A549 (cell line): ENCODE results near the gene PKD2L1. TPM values are rescaled to one million over a fixed set of nuclear protein-coding genes. Genes with fewer than 3 reads are reported as not detected.

Experiments
- ATAC-seq, 2 experiments: fragments of 200-7000 bp in 1 of 2; fragments of >200 bp in 1 of 2; cut with Nextera tagmentation in 1 of 2; cut with Tn5 transposase in 1 of 2; 3 replicates each; pipeline versions ENCODE4 v1.8.0 to v1.9.1; 2018 to 2020; ENCODE audit warnings: mild to moderate bottlenecking in 1 of 2, moderate library complexity in 1 of 2
- CTCF ChIA-PET: fragments of 300-600 bp; sonication (Branson Sonifier 250); formaldehyde crosslinking; extraction: SDS; loops from one replicate; lab custom pipeline; 2021; ENCODE audit warnings: antibody characterized with exemption, inconsistent platforms; lab: Yijun Ruan, JAX
- POLR2A ChIA-PET: fragments of 350-600 bp; formaldehyde crosslinking; extraction: SDS; loops from one replicate; lab custom pipeline; 2021; ENCODE audit warnings: antibody characterized with exemption, inconsistent platforms; lab: Yijun Ruan, JAX
- DNase-seq, 2 experiments: peaks; one replicate each; pipeline versions ENCODE4 v3.0.0 to v3.0.0-alpha.2; 2011 to 2016; ENCODE audit warnings: low read depth in 1 of 2, low spot score in 1 of 2
- FAIRE-seq: peaks from 2 replicates; lab custom pipeline; 2011; peaks lifted over from hg19 to GRCh38; lab: Jason Lieb, UNC
- H3K27ac ChIP-seq, 2 experiments: fragments of >200 bp; sonication (Bioruptor Twin); formaldehyde crosslinking; 3 replicates each; pipeline ENCODE4 v1.5.1; 2016 to 2017
- H3K4me1 ChIP-seq: fragments of >200 bp; sonication (Bioruptor Twin); formaldehyde crosslinking; 3 replicates; pipeline ENCODE4 v1.6.1; 2016
- H3K4me2 ChIP-seq: fragments of >200 bp; sonication (Bioruptor Twin); formaldehyde crosslinking; 3 replicates; pipeline ENCODE4 v1.6.1; 2016
- H3K4me3 ChIP-seq: fragments of >200 bp; sonication (Bioruptor Twin); formaldehyde crosslinking; 3 replicates; pipeline ENCODE4 v1.5.1; 2016
- H3K9me3 ChIP-seq: fragments of >200 bp; sonication (Bioruptor Twin); formaldehyde crosslinking; 3 replicates; pipeline ENCODE4 v1.6.1; 2016
- BCL3 ChIP-seq: fragments of >200 bp; sonication (Bioruptor Twin); formaldehyde crosslinking; IDR thresholded peaks from 3 replicates; pipeline ENCODE4 v1.6.1; 2016
- CBX2 ChIP-seq: fragments of 200-600 bp; sonication (generic); IDR thresholded peaks from 2 replicates; pipeline ENCODE4 v1.6.1; 2016; ENCODE audit warnings: low read depth, mild to moderate bottlenecking, borderline replicate concordance
- CTCF ChIP-seq: fragments of >200 bp; sonication (Bioruptor Twin); formaldehyde crosslinking; IDR thresholded peaks from 3 replicates; pipeline ENCODE4 v1.5.1; 2016
- EHF ChIP-seq: fragments of 250-450 bp; sonication (Bioruptor Pico); IDR thresholded peaks from 2 replicates; pipeline ENCODE4 v1.5.0; 2020; ENCODE audit warnings: mild to moderate bottlenecking
- EP300 ChIP-seq, 2 experiments: fragments of >200 bp; sonication (Bioruptor Twin); formaldehyde crosslinking; IDR thresholded peaks; 2 replicates in 1 of 2; 3 replicates in 1 of 2; pipeline ENCODE4 v1.6.1; 2016 to 2017
- FOSB ChIP-seq: fragments of 250-450 bp; sonication (Bioruptor Pico); IDR thresholded peaks from 2 replicates; pipeline ENCODE4 v1.5.0; 2020; ENCODE audit warnings: mild to moderate bottlenecking, moderate library complexity
- FOXS1 ChIP-seq: fragments of 250-450 bp; sonication (Bioruptor Pico); IDR thresholded peaks from 2 replicates; pipeline ENCODE4 v1.5.0; 2020; ENCODE audit warnings: mild to moderate bottlenecking, moderate library complexity
- GATA3 ChIP-seq: IDR thresholded peaks from 2 replicates; pipeline ENCODE4 v1.6.1; 2012; ENCODE audit warnings: borderline replicate concordance
- HEYL ChIP-seq: fragments of 250-450 bp; sonication (Bioruptor Pico); IDR thresholded peaks from 2 replicates; pipeline ENCODE4 v1.8.0; 2021; ENCODE audit warnings: mild to moderate bottlenecking, moderate library complexity
- HOXA7 ChIP-seq: fragments of 250-450 bp; sonication (Bioruptor Pico); IDR thresholded peaks from 2 replicates; pipeline ENCODE4 v1.5.0; 2020; ENCODE audit warnings: mild to moderate bottlenecking, moderate library complexity
- HOXB13 ChIP-seq: fragments of 250-450 bp; sonication (Bioruptor Pico); IDR thresholded peaks from 2 replicates; pipeline ENCODE4 v1.5.0; 2020; ENCODE audit warnings: low read depth, mild to moderate bottlenecking, moderate library complexity
- HOXB5 ChIP-seq: fragments of 250-450 bp; sonication (Bioruptor Pico); IDR thresholded peaks from 2 replicates; pipeline ENCODE4 v1.5.0; 2020; ENCODE audit warnings: mild to moderate bottlenecking, moderate library complexity
- JUN ChIP-seq, 2 experiments: fragments of >200 bp; sonication (Bioruptor Twin); formaldehyde crosslinking; IDR thresholded peaks; 2 replicates in 1 of 2; 3 replicates in 1 of 2; pipeline ENCODE4 v1.6.1; 2016 to 2017
- KDM5A ChIP-seq: fragments of 200-600 bp; sonication (generic); IDR thresholded peaks from 2 replicates; pipeline ENCODE4 v1.6.1; 2016; ENCODE audit warnings: antibody characterized with exemption, mild to moderate bottlenecking
- MAFK ChIP-seq: fragments of 450-650 bp; IDR thresholded peaks from 2 replicates; pipeline ENCODE4 v1.6.1; 2014; ENCODE audit not compliant: partially characterized antibody
- MAX ChIP-seq: IDR thresholded peaks from 2 replicates; pipeline ENCODE4 v1.6.1; 2012
- MYC ChIP-seq: IDR thresholded peaks from 2 replicates; pipeline ENCODE4 v1.6.1; 2012; ENCODE audit warnings: mild to moderate bottlenecking, inconsistent platforms, low read length, improper control_type of control experiment, borderline replicate concordance
- NPAS2 ChIP-seq: fragments of 250-450 bp; sonication (Bioruptor Pico); IDR thresholded peaks from 2 replicates; pipeline ENCODE4 v1.8.0; 2022; ENCODE audit warnings: mild to moderate bottlenecking, moderate library complexity, borderline replicate concordance
- PHF8 ChIP-seq: fragments of 200-600 bp; sonication (generic); IDR thresholded peaks from 2 replicates; pipeline ENCODE4 v1.6.1; 2016; ENCODE audit warnings: low read depth, mild to moderate bottlenecking, antibody characterized with exemption, moderate library complexity, borderline replicate concordance
- POLR2AphosphoS2 ChIP-seq: conservative IDR thresholded peaks from 2 replicates; pipeline ENCODE4 v1.6.1; 2012; ENCODE audit warnings: low read length, improper control_type of control experiment, inconsistent platforms
- RCOR1 ChIP-seq: fragments of 150-350 bp; IDR thresholded peaks from 2 replicates; pipeline ENCODE4 v1.6.1; 2014; ENCODE audit warnings: antibody characterized with exemption, low read length, low read depth
- SMC3 ChIP-seq: fragments of >200 bp; sonication (Bioruptor Twin); formaldehyde crosslinking; IDR thresholded peaks from 3 replicates; pipeline ENCODE4 v1.6.1; 2018; ENCODE audit warnings: inconsistent platforms
- TFCP2L1 ChIP-seq: fragments of 250-450 bp; sonication (Bioruptor Pico); IDR thresholded peaks from 2 replicates; pipeline ENCODE4 v1.5.0; 2021; ENCODE audit warnings: mild to moderate bottlenecking
- ZSCAN20 ChIP-seq: fragments of 250-450 bp; sonication (Bioruptor Pico); IDR thresholded peaks from 2 replicates; pipeline ENCODE4 v1.8.0; 2022; ENCODE audit warnings: mild to moderate bottlenecking, moderate library complexity
- WGBS: methylation state at CpG from one replicate; pipeline ENCODE4 v1.1.6; 2017; ENCODE audit errors: missing lambda C conversion rate; 5-methylcytosine and 5-hydroxymethylcytosine counted together
- polyA plus RNA-seq, 4 experiments: library from polyadenylated mRNA; depleted of rRNA in 3 of 4; stranded (reverse); fragments of >200 nt; fragmentation: RNase III in 1 of 4; extraction: RNeasy Plus Mini Kit Qiagen cat#74134 plus additional on column Dnase treatment in 1 of 4; gene quantifications; 2 replicates in 3 of 4; 3 replicates in 1 of 4; pipeline ENCODE4 v1.2.3, GENCODE V29; 2011 to 2017
- TF ChIP-seq, protein P1 (sequence below): IDR thresholded peaks from 2 replicates; pipeline ENCODE4 v1.6.1; 2012
- TF ChIP-seq, protein P2 (sequence below): fragments of 250-450 bp; sonication (Bioruptor Pico); IDR thresholded peaks from 2 replicates; pipeline ENCODE4 v1.5.0; 2021; ENCODE audit warnings: mild to moderate bottlenecking, moderate library complexity, borderline replicate concordance
- TF ChIP-seq, protein P3 (sequence below): fragments of 150-350 bp; IDR thresholded peaks from 2 replicates; pipeline ENCODE4 v1.6.1; 2014; ENCODE audit warnings: low read depth, mild to moderate bottlenecking, low read length

PKD2L1 gene
- polyA plus RNA-seq, 2 of the 4 experiments (the other 2 are of a cell fraction): 0.06 to 0.10 TPM

- peak overlapping the region; percentile 99 for H3K4me3 ChIP-seq
- H3K9me3 ChIP-seq: no peaks in the 10 kb centered on the region
- peaks cover 60% of the 10 kb centered on the region for H3K4me1 ChIP-seq
- FAIRE-seq: no peak
- WGBS: under 1% methylated on average over 30 of the region's 32 CpGs
- TF ChIP-seq MAFK (no peak), MAX (peak; percentile 38; the same call in 1 of the 2 replicates)
- no peak for DNase-seq
- ATAC-seq: peak; percentile 6 to 12; a peak in 5 of 6 replicates
- ChIA-PET POLR2A (interaction anchor here (1.3 to 7.6 kb wide), 9 partner anchors 7 to 135 kb away, joined by 3 to 143 read pairs (median 9); partner anchors contain the start of genes BLOC1S2 and PKD2L1), CTCF (interaction anchor here (0.8 to 28.5 kb wide), 10 partner anchors 9 to 166 kb away, joined by 3 to 534 read pairs (median 8); partner anchors contain the start of gene SEC31B)
- peak overlapping the region; percentile 88 for H3K4me2 ChIP-seq
- peak overlapping the region; percentile 99 for H3K27ac ChIP-seq
Measured at GRCh38 chr10:100347568-100348195, 17.7 kb upstream of the PKD2L1 start.

GRCh38 chr10:100346765-100347567, 16.9 kb upstream of the PKD2L1 start, which contains the start of gene SCD:
TSS of gene SCD (plus strand) at chr10:100347233. CDS start at chr10:100347505, 272 bp downstream.
- ChIA-PET POLR2A (interaction anchor here (0.7 to 7.6 kb wide), 18 partner anchors 8 to 571 kb away, joined by 3 to 143 read pairs (median 4); partner anchors contain the start of genes BLOC1S2, HIF1AN and PKD2L1), CTCF (interaction anchor here (0.6 to 28.5 kb wide), 13 partner anchors 8 to 167 kb away, joined by 3 to 534 read pairs (median 4); partner anchors contain the start of gene SEC31B)
- Histone ChIP-seq H3K9me3 (no peaks in the 10 kb centered on the region), H3K27ac (peak within 1 kb of the TSS; percentile 99), H3K4me1 (peaks cover 60% of the 10 kb centered on the region), H3K4me2 (peak within 1 kb of the TSS; percentile 88), H3K4me3 (peak within 1 kb of the TSS; percentile 99)
- peak; percentile 91 to 93 for ATAC-seq
- FAIRE-seq: no peak
- WGBS: 1% methylated on average over 31 of the region's 73 CpGs
- peak; percentile 93 to 98 for DNase-seq
- TF ChIP-seq HOXB13 (CRISPR knock-in tag) (no peak), CBX2 (no peak), HOXB5 (CRISPR knock-in tag) (no peak), KDM5A (no peak), HOXA7 (CRISPR knock-in tag) (no peak), MYC (no peak), HEYL (CRISPR knock-in tag) (no peak), PHF8 (peak; percentile 18; the same call in 1 of the 2 replicates), BCL3 (peak; percentile 35; the same call in 1 of the 3 replicates), CTCF (no peak), POLR2AphosphoS2 (no peak), EP300 (IDR thresholded peaks at IDR 0.05) (peak in 1 of 2 experiments; percentile 18; a peak in 1 of 5 replicates), FOSB (no peak), EHF (CRISPR knock-in tag) (no peak), JUN (IDR thresholded peaks at IDR 0.05) (peak; percentile 52 to 76; a peak in 3 of 5 replicates), SMC3 (peak; percentile 8; the same call in 1 of the 3 replicates), ZSCAN20 (CRISPR knock-in tag) (no peak), FOXS1 (CRISPR knock-in tag) (no peak), TFCP2L1 (no peak), RCOR1 (no peak), GATA3 (peak; percentile 54; the same call in 1 of the 2 replicates), NPAS2 (no peak)
- TF ChIP-seq, protein P1, sequence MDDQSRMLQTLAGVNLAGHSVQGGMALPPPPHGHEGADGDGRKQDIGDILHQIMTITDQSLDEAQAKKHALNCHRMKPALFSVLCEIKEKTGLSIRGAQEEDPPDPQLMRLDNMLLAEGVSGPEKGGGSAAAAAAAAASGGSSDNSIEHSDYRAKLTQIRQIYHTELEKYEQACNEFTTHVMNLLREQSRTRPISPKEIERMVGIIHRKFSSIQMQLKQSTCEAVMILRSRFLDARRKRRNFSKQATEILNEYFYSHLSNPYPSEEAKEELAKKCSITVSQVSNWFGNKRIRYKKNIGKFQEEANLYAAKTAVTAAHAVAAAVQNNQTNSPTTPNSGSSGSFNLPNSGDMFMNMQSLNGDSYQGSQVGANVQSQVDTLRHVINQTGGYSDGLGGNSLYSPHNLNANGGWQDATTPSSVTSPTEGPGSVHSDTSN: peak; percentile 33; the same call in 1 of the 2 replicates
- TF ChIP-seq, protein P2, sequence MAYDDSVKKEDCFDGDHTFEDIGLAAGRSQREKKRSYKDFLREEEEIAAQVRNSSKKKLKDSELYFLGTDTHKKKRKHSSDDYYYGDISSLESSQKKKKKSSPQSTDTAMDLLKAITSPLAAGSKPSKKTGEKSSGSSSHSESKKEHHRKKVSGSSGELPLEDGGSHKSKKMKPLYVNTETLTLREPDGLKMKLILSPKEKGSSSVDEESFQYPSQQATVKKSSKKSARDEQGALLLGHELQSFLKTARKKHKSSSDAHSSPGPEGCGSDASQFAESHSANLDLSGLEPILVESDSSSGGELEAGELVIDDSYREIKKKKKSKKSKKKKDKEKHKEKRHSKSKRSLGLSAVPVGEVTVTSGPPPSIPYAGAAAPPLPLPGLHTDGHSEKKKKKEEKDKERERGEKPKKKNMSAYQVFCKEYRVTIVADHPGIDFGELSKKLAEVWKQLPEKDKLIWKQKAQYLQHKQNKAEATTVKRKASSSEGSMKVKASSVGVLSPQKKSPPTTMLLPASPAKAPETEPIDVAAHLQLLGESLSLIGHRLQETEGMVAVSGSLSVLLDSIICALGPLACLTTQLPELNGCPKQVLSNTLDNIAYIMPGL (CRISPR knock-in tag): no peak
- TF ChIP-seq, protein P3, sequence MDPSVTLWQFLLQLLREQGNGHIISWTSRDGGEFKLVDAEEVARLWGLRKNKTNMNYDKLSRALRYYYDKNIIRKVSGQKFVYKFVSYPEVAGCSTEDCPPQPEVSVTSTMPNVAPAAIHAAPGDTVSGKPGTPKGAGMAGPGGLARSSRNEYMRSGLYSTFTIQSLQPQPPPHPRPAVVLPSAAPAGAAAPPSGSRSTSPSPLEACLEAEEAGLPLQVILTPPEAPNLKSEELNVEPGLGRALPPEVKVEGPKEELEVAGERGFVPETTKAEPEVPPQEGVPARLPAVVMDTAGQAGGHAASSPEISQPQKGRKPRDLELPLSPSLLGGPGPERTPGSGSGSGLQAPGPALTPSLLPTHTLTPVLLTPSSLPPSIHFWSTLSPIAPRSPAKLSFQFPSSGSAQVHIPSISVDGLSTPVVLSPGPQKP: no peak
